Keratinocyte (primary cell): ENCODE measurements around the gene ZGPAT.

Experiments used
- CTCF ChIP-seq, 3 experiments: IDR thresholded peaks in 1 of 3; conservative IDR thresholded peaks in 1 of 3; optimal IDR thresholded peaks in 1 of 3; 2 replicates in 2 of 3; 3 replicates in 1 of 3; pipeline versions ENCODE3 to v1.5.1; 2011; ENCODE audit warnings: low read length in 3 of 3, mild to moderate bottlenecking in 3 of 3, moderate library complexity in 2 of 3, control low read depth in 1 of 3, inconsistent platforms in 1 of 3; ENCODE audit not compliant: insufficient read depth in 2 of 3; ENCODE audit errors: extremely low read depth in 1 of 3
- EZH2 ChIP-seq: IDR thresholded peaks from one replicate; pipeline ENCODE4 v1.6.1; 2012; ENCODE audit warnings: inconsistent platforms, mild to moderate bottlenecking, low read length, moderate library complexity

- TF ChIP-seq EZH2 = no peak
- TF ChIP-seq CTCF (optimal IDR thresholded peaks at IDR 0.05 in 1 of 3, IDR thresholded peaks at IDR 0.05 in 1 of 3, conservative IDR thresholded peaks at IDR 0.05 in 1 of 3; ENCODE audit: extremely low read depth in 1 of 3, insufficient read depth in 2 of 3, low read length in 3 of 3) = no peak
Measured at GRCh38 chr20:63753381-63753780, 45.5 kb downstream of the ZGPAT start.
